ENCODE measurements around the gene VWC2L.

VWC2L gene

GRCh38 chr2:214536625-214537024, 125.8 kb downstream of the VWC2L start:
- TF ChIP-seq, protein P1, sequence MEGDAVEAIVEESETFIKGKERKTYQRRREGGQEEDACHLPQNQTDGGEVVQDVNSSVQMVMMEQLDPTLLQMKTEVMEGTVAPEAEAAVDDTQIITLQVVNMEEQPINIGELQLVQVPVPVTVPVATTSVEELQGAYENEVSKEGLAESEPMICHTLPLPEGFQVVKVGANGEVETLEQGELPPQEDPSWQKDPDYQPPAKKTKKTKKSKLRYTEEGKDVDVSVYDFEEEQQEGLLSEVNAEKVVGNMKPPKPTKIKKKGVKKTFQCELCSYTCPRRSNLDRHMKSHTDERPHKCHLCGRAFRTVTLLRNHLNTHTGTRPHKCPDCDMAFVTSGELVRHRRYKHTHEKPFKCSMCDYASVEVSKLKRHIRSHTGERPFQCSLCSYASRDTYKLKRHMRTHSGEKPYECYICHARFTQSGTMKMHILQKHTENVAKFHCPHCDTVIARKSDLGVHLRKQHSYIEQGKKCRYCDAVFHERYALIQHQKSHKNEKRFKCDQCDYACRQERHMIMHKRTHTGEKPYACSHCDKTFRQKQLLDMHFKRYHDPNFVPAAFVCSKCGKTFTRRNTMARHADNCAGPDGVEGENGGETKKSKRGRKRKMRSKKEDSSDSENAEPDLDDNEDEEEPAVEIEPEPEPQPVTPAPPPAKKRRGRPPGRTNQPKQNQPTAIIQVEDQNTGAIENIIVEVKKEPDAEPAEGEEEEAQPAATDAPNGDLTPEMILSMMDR (conservative IDR thresholded peaks at IDR 0.05): no peak
- H3K27ac ChIP-seq: no peak overlapping the region

DNA sequence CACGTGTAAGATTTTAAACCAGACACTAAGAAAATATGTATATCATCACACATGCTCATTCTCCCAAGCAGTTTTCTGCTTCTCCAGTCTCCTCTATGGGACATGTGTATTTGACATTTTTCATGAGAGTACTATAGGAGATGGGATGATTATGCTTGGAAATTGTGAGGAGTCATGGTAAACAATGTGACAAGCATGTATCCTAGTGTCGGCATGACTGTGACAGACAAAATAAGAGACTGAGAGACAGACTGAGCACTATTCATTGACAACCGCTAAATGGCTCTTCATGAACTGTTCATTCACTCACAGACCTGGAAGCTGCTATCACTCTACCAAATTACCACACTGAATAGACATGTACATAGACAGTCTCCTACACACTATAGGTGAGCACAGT, 127.1 kb downstream of the VWC2L start:
- TF ChIP-seq, protein P1 (conservative IDR thresholded peaks at IDR 0.05): no peak
- no peak overlapping the region for H3K27ac ChIP-seq

- TF ChIP-seq, protein P1 (conservative IDR thresholded peaks at IDR 0.05): no peak
- no peak overlapping the region for H3K27ac ChIP-seq
Observed at GRCh38 chr2:214542295-214542694, 131.4 kb downstream of the VWC2L start.

GRCh38 chr2:214542866-214543265, 132.0 kb downstream of the VWC2L start:
- TF ChIP-seq, protein P1 (conservative IDR thresholded peaks at IDR 0.05): no peak
- H3K27ac ChIP-seq: no peak overlapping the region

- no peak overlapping the region for H3K27ac ChIP-seq
- TF ChIP-seq, protein P1 (conservative IDR thresholded peaks at IDR 0.05): no peak
Observed at GRCh38 chr2:214543386-214543955, 132.6 kb downstream of the VWC2L start.

DNA sequence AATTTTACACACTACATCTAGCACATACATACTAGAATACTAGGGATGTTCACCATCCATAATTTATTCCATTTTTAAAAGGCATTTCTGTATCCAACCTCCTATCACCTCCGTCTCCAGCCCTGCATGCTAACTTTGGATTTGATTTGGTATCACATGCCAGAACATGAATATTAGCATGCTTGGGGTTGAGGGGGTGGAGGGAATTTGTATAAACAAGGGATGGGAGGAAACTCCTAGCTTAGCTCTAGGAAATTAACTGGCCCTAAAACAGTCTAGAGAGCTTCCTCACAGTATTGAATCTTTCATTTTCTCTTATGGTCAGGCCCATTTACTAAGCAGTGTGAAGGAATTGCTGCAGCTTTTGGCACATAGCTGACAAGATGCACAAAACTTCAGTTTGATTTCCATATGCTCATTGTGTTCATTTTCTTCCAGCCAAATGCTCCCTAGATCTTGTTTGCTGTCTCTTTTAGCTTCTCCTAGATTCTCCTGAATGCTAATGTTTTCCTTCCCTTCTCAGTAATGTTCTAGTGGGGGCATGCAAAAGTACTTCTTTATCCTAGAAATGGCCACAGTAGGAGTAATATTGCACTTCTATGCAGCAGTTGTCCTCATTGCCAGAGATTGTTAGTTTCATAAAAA, 135.2 kb downstream of the VWC2L start:
- TF ChIP-seq, protein P1 (conservative IDR thresholded peaks at IDR 0.05): no peak
- no peak overlapping the region for H3K27ac ChIP-seq

- TF ChIP-seq, protein P1 (conservative IDR thresholded peaks at IDR 0.05): no peak
- no peak overlapping the region for H3K27ac ChIP-seq
Observed at GRCh38 chr2:214547931-214548330, 137.1 kb downstream of the VWC2L start.

All from VCaP (cell line).